HS-5 (cell line): ENCODE measurements around the gene CACNG4.
"Not testable (repeated sequence)": the region's sequence is repeated elsewhere in the genome, so short reads cannot be mapped to it uniquely, and the experiment has no call there.

Experiments
- DNase-seq: peaks from one replicate; pipeline ENCODE4 v3.0.0-alpha.2; 2012; ENCODE audit warnings: low read depth

The CACNG4 gene

GRCh38 chr17:66964930-66965800 lies 658 bp downstream of the CACNG4 start:
- DNase-seq, result no peak

GRCh38 chr17:66965801-66966262 lies 1.3 kb downstream of the CACNG4 start:
- no peak for DNase-seq

DNA sequence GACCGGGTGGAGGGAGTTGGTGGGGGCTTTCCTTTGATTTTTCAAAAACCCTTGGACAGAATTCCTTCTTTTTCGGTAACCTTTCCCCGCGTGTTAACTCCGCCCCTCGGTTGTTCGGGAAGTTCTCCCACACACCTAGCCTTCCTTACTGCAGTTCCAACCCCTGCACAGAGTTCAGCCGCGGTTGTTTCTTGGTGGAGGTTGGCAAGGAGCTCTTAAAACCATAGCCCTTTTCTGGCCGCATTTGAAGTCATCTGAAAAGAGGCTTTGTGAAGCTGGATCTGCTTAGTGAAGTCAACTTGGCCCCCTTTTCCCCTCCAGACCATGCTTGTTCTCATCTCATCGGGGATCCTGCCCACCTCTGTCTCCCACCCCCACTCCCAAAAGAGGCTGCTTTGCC lies 1.8 kb downstream of the CACNG4 start:
- DNase-seq, result no peak

DNA sequence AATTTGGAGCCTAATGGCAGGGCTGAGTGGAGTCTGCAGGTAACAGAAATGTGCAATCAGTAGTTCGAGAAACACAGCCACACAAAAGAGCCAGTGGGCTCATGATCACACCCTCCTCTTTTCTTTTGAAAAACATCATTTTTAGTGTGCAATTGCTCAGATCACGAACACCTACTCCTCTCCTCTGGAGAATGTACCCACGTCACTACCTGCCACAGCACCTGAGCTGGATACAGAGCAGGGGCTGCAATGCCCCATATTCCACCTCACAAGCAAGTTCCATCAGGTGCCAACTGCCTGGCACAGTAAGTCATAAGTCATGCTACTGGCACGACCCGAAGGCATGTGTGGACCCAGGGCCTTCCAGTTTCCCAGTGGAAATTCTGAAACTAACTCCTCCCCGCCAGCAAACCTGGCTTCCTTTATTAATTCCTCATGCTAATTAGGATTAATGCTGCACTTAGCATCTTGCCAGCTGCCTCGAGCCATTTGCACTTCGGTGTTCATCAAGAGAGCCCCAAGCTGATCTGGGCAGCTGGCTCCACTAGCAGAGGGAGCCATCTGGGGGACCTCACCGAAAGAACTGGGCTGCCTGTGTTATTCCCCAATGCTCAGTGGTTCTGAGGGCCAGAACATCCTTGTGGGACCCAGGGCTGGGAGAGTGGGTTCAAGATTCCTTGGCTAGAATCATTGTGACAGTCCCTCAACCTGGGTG lies 2.4 kb downstream of the CACNG4 start:
- DNase-seq, result no peak

DNA sequence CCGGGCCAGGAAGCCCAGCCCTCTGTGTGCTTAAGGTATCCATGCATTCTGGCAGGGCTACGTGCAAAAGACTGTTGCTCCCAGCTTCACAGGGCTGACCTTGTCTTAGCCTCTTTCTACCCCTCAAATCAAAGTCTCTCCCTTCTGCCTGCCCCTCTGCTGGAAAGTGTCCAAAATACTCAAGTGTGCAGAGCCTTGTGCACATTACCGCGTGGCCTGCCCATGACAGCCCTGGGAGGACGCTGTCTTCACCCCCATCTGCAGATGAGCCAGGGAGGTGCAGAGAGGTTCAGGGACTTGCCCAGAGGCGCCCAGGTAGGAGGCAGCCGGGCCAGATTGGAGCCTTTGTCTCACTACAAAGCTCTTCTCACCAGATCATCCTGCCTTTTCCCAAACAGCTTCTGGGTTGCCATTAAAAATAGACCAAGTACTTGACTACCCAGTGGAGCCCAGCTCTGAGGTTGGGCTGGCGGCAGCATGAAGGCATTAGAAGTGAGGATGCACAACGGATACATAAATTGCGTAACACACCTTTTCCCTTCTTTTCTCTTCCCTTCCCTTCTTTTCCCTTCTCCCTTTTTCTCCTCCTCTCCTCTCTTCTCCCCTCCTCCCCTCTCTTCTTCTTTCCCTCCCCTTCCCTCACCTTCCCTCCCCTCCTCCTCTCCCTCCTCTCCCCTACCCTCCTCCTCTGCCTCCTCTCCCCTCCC lies 3.5 kb downstream of the CACNG4 start:
- no peak for DNase-seq

GRCh38 chr17:66968916-66969315 lies 4.4 kb downstream of the CACNG4 start:
- DNase-seq, result no peak

GRCh38 chr17:66970140-66970539 lies 5.6 kb downstream of the CACNG4 start:
- DNase-seq, result no peak

- DNase-seq, result no peak
These were observed 6.3 kb downstream of the CACNG4 start for GRCh38 chr17:66970797-66971196.

DNA sequence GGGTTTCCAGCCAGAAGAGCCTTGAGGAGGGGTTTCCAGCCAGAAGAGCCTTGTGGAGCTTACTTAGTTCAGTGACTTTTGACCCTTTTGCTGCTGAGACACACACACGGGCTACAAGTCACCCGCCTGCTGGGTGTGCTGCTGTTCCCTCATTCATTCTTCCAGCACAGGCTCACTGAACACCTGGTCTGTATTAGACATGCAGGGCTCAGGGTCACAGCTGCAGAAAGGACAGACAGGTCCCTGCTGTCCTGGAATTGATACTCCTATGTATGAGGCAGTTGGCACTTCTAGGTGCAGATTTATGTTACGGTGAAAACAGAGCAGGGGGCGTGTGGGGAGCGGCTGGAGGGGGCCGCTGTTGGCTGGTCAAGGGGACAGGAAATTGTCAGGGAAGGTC lies 6.8 kb downstream of the CACNG4 start:
- DNase-seq, result no peak

GRCh38 chr17:66971730-66972441 lies 7.4 kb downstream of the CACNG4 start:
- no peak for DNase-seq

- DNase-seq, result not testable (repeated sequence)
These were observed 7.9 kb downstream of the CACNG4 start for GRCh38 chr17:66972442-66972830.

DNA sequence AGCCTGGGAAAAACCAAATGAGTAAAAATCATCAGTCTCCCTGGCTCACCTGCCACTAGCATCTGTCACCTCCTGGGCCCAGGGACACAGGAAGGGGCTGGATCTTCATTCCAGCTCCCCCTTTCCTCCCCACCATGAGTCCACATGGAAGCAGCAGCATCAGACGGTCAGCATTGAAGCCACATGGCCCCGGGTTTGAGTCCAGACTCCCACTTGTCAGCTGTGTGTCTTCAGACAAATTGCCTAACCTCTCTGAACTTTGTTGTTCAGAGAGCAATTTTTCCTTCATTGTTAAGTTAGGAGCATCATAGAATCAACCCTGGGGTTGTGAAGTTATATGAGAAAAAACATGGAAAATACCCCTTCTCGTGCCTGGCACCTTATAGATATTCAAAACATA lies 10.7 kb downstream of the CACNG4 start:
- no peak for DNase-seq

DNA sequence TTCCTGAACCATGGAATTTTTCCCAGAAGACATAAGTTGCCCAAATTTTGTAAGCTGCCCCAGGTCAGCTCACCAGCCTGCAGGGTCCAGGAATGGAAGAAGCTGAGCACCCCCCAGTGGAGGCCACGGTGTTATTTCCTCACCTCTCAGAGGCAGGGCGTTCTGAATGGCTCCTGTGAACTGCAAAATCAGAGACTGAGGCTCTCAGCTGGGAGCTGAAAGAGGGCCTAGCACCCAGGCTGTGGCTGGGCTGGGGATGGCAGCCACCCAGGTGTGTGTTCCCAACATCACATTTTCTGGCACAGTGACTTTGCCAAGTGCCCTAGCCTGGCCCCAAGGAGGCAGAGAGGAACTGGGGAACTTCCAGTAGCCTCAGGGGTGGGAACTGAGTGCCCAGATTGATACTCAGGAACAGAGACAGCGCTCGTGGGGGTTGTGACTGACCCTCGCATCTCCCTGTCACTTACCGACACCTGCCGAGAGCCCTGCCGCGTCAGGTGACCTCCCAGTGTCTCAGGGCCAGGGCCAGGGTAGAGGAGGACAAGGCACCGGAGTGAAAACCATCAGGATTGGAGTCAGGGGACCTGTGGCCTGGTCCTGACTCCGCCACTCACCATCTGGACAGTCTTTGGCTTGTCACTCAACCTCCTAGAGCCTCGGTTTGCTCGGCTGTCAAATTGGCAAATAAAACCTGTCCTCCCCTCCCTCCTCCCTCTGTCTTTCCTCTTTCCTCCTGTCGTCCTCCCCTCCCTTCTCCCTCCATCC lies 11.3 kb downstream of the CACNG4 start:
- DNase-seq, result no peak

GRCh38 chr17:66976379-66976663 lies 11.8 kb downstream of the CACNG4 start:
- no peak for DNase-seq

- DNase-seq, result no peak
These were observed 12.3 kb downstream of the CACNG4 start for GRCh38 chr17:66976781-66977201.

DNA sequence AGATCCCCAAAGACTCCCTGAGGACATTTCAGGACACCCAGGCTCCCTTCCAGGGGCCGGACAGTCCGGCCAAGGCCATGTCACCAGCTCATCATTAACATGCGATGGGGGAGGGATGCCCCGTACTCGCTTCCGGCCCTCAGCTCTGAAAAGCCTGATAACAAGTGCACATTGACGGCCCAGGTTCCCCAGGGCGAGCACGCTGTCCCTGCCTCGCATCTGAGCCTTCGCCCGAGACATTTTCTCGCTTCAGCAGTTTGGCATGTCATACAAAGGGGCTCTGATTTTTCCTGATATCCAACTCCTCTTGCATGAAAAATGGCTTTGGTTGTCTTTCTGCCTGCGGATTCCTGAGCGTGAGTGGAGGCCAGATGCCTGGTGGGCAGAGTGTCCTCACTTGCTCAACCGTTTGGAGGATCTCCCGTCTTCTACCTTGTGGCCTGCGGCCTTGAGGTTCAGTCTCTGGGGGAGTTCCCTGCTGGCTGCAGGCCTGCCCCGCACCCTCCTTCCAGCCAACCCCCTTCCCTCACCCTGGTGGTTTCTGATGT lies 14.1 kb downstream of the CACNG4 start:
- DNase-seq, result no peak

DNA sequence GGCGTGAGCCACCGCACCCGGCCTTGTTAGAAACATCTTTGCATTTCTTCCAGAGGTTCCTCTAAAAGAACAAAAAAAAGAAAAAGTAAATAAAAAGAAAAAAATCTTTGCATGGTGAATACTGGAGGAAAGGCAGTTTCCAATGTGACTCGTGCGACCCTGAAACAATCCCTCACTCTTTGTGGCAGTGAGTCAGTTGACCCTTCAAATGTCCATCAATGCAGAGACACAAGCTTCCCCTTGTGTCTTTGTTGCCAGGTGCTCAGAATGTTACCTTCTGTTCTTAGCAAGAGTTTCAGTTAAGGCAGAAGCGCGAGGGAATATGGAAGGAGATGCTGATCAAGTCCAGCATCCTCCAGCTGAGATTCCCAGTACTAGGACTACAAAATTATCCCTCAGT lies 16.4 kb downstream of the CACNG4 start:
- no peak for DNase-seq

DNA sequence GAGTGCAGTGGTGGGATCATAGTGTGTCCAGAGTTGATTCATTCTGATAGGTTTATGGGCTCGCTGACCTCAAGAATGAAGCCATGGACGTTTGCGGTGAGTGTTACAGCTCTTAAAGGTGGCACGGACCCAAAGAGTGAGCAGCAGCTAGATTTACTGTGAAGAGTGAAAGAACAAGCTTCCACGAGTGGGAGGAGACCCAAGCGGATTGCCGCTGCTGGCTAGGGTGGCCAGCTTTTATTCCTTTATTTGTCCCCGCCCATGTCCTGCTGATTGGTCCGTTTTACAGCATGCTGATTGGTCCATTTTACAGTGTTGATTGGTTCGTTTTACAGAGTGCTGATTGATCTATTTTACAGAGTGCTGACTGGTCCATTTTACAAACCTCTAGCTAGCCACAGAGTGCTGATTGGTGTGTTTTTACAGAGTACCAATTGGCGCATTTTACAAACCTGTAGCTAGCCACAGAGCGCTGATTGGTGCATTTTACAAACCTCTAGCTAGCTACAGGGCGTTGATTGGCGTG lies 17.5 kb downstream of the CACNG4 start:
- DNase-seq, result no peak

- DNase-seq, result no peak
These were observed 19.0 kb downstream of the CACNG4 start for GRCh38 chr17:66983414-66984021.

DNA sequence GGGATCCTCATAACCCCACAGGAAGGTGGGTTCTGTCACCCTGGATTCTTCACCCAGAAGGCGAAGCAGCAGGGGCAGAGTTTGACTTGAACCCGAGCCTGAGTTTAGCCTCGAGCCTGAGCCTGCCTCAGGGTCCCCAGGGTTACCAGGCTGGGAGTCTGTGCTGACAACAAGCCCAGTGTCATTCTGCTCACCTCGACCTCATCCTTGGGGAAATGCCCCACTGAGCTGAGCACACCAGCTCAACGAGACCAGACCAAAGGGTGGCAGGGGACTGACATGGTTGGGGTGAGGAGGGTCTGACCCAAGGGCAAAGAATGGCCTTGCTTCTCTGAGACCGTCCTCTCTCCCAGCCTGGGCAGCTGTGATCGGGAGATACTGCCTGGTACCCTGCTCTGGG lies 20.2 kb downstream of the CACNG4 start:
- DNase-seq, result no peak
